A673 (cell line): ENCODE data around the gene WDPCP. TPM values are rescaled to one million over a fixed set of nuclear protein-coding genes. Genes with fewer than 3 reads are reported as not detected.

Source experiments
- BruUV-seq: library from RNA; stranded (reverse); fragments of 400-500 nt; replicated peaks from 2 replicates; lab custom pipeline; 2021; lab: Mats Ljungman, UMichigan
- CTCF ChIA-PET: fragments of 300-600 bp; sonication (Branson Sonifier 250); formaldehyde crosslinking; loops from one replicate; lab custom pipeline; 2022; ENCODE audit warnings: antibody characterized with exemption; lab: Charles Lee
- POLR2A ChIA-PET: fragments of 300-600 bp; sonication (Branson Sonifier 250); formaldehyde crosslinking; loops from one replicate; lab custom pipeline; 2022; ENCODE audit warnings: antibody characterized with exemption; ENCODE audit not compliant: low non-redundant PET; lab: Charles Lee
- DNase-seq: peaks from one replicate; pipeline ENCODE4 v3.0.0-alpha.2; 2015; ENCODE audit warnings: low spot score
- H3K27ac ChIP-seq: fragments of 200-600 bp; sonication (generic); 2 replicates; pipeline ENCODE4 v1.5.1; 2016; ENCODE audit warnings: mixed run types, low read depth, mild to moderate bottlenecking, mixed read lengths, antibody characterized with exemption, low read length; ENCODE audit not compliant: poor library complexity, severe bottlenecking
- H3K27me3 ChIP-seq: fragments of 200-600 bp; sonication (generic); replicated peaks from 2 replicates; pipeline ENCODE4 v1.6.1; 2017; ENCODE audit warnings: mixed run types, low read depth, mild to moderate bottlenecking, mixed read lengths, antibody characterized with exemption, low read length; ENCODE audit not compliant: insufficient read depth, poor library complexity
- H3K36me3 ChIP-seq: fragments of 200-600 bp; sonication (generic); 2 replicates; pipeline ENCODE4 v1.6.1; 2016; ENCODE audit warnings: mixed run types, mild to moderate bottlenecking, mixed read lengths, antibody characterized with exemption, low read length; ENCODE audit not compliant: insufficient read depth, poor library complexity, severe bottlenecking
- H3K4me1 ChIP-seq: fragments of 200-600 bp; sonication (generic); 2 replicates; pipeline ENCODE4 v1.6.1; 2017; ENCODE audit warnings: mixed run types, mild to moderate bottlenecking, mixed read lengths, antibody characterized with exemption, low read length; ENCODE audit not compliant: insufficient read depth, poor library complexity, severe bottlenecking
- H3K4me3 ChIP-seq: fragments of 200-600 bp; sonication (generic); 2 replicates; pipeline ENCODE4 v1.5.1; 2016; ENCODE audit warnings: low read depth, mixed run types, mild to moderate bottlenecking, mixed read lengths, low read length; ENCODE audit not compliant: poor library complexity, severe bottlenecking
- H3K9me3 ChIP-seq: fragments of 200-600 bp; sonication (generic); 2 replicates; pipeline ENCODE4 v1.6.1; 2016; ENCODE audit warnings: mixed run types, low read depth, mild to moderate bottlenecking, mixed read lengths, antibody characterized with exemption, low read length; ENCODE audit not compliant: poor library complexity, severe bottlenecking
- EZH2 ChIP-seq: fragments of 200-600 bp; sonication (generic); IDR thresholded peaks from 2 replicates; pipeline ENCODE4 v1.6.1; 2017; ENCODE audit warnings: borderline replicate concordance, low read depth, mild to moderate bottlenecking, mixed read lengths, antibody characterized with exemption, low read length; ENCODE audit not compliant: poor library complexity, severe bottlenecking
- intact Hi-C: fragments of 100-400 bp; cut with micrococcal nuclease; formaldehyde crosslinking; loops from one replicate; pipeline ENCODE4 v1.10.0; 2022; ENCODE audit not compliant: unreplicated experiment
- total RNA-seq: library from RNA; stranded (reverse); gene quantifications from 2 replicates; pipeline ENCODE4 v1.2.3, GENCODE V29; 2021
- TF ChIP-seq, protein P1 (sequence below): fragments of 300-800, 200-600 bp; sonication (generic); conservative IDR thresholded peaks from 2 replicates; pipeline ENCODE4 v1.5.1; 2017; ENCODE audit warnings: low read depth, mild to moderate bottlenecking, antibody characterized with exemption, low read length, moderate library complexity, mixed read lengths

WDPCP gene
- total RNA-seq, 1 experiment from 2014 or later: 7.9 TPM

DNA sequence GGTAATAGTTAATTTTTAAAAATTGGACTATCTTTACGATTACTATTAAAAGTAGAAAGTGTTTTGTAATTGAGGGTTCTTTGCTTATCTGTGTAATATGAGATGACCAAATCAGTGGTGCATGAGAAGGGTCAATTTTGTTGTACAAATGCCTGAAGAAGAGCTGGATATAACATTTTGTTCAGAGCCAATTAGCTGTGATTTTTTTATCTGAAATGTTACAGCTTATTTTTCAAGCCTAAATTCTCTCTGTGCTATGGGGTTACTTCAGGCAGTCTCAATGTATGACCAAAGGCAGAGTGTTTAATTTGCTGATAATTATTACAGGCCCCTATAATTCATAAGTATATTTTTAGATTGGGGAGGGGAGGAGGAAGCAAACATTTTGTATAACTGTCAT is 495.9 kb downstream of the WDPCP start:
- Histone ChIP-seq H3K27me3 (no peaks in the 10 kb centered on the region), H3K4me1 (no peaks in the 10 kb centered on the region), H3K27ac (no peak overlapping the region), H3K4me3 (no peak overlapping the region), H3K9me3 (no peaks in the 10 kb centered on the region), H3K36me3 (no peaks in the 10 kb centered on the region)
- intact Hi-C loops: no loop called here
- ChIA-PET POLR2A (no interaction called here), CTCF (no interaction called here)
- DNase-seq: no peak
- no TSS peak for BruUV-seq
- no peak for TF ChIP-seq EZH2
- TF ChIP-seq, protein P1, sequence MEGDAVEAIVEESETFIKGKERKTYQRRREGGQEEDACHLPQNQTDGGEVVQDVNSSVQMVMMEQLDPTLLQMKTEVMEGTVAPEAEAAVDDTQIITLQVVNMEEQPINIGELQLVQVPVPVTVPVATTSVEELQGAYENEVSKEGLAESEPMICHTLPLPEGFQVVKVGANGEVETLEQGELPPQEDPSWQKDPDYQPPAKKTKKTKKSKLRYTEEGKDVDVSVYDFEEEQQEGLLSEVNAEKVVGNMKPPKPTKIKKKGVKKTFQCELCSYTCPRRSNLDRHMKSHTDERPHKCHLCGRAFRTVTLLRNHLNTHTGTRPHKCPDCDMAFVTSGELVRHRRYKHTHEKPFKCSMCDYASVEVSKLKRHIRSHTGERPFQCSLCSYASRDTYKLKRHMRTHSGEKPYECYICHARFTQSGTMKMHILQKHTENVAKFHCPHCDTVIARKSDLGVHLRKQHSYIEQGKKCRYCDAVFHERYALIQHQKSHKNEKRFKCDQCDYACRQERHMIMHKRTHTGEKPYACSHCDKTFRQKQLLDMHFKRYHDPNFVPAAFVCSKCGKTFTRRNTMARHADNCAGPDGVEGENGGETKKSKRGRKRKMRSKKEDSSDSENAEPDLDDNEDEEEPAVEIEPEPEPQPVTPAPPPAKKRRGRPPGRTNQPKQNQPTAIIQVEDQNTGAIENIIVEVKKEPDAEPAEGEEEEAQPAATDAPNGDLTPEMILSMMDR: no peak

DNA sequence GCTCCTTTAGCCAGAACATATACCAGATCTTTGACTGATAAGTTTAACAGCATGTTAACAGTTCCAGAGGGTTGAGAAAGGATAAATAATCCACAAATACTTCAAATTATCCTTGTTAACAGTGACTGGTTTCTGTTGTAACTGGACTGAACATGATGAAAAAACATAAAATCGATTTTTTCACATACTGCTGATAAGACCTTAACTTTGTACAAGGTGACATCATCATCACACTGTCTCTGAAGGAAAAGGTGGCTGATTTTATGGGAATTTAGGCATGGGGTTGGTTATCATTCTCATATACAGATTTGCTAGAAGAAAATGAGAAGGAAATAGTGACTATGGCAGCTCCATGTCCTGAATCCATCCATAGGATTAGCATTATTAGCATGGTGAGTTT is 501.6 kb downstream of the WDPCP start:
- BruUV-seq: no TSS peak
- CTCF ChIA-PET: no interaction called here
- H3K4me3 ChIP-seq: no peak overlapping the region
- H3K4me1 ChIP-seq: no peaks in the 10 kb centered on the region
- H3K27me3 ChIP-seq: no peaks in the 10 kb centered on the region
- H3K27ac ChIP-seq: no peak overlapping the region
- H3K36me3 ChIP-seq: no peaks in the 10 kb centered on the region
- intact Hi-C loops: no loop called here
- POLR2A ChIA-PET: no interaction called here
- no peak for DNase-seq
- H3K9me3 ChIP-seq: no peaks in the 10 kb centered on the region
- TF ChIP-seq, protein P1: no peak
- no peak for TF ChIP-seq EZH2

GRCh38 chr2:63081404-63081803 is 506.9 kb downstream of the WDPCP start:
- ChIA-PET POLR2A (no interaction called here), CTCF (no interaction called here)
- no peaks in the 10 kb centered on the region for H3K9me3 ChIP-seq
- no peaks in the 10 kb centered on the region for H3K36me3 ChIP-seq
- DNase-seq: no peak
- BruUV-seq: no TSS peak
- H3K27ac ChIP-seq: no peak overlapping the region
- no peak overlapping the region for H3K4me3 ChIP-seq
- no peaks in the 10 kb centered on the region for H3K4me1 ChIP-seq
- intact Hi-C loops: no loop called here
- TF ChIP-seq, protein P1: no peak
- TF ChIP-seq EZH2: no peak
- H3K27me3 ChIP-seq: no peaks in the 10 kb centered on the region
